Body of pancreas (tissue), 4 donors: Measurements from ENCODE around the gene RNF31. TPM values are rescaled to one million over a fixed set of nuclear protein-coding genes. Genes with fewer than 3 reads are reported as not detected.

Source experiments
- ATAC-seq: fragments of 150-250 bp; one replicate; pipeline ENCODE4 v1.9.1; 2016
- DNase-seq, 4 donors: peaks; one replicate each; pipeline ENCODE4 v3.0.0-alpha.2; 2019
- H3K27ac ChIP-seq, 4 donors: fragments of 200-600 bp; sonication (generic); 1 replicate in 3 of 4; 2 replicates in 1 of 4; pipeline versions ENCODE4 v1.5.1 to v1.6.1; 2016 to 2019; ENCODE audit warnings: mild to moderate bottlenecking in 1 of 4, mixed read lengths in 1 of 4, moderate library complexity in 1 of 4
- H3K27me3 ChIP-seq, 2 donors: fragments of 200-600 bp; sonication (generic); one replicate each; pipeline ENCODE4 v1.6.0; 2016; ENCODE audit warnings: mild to moderate bottlenecking in 1 of 2
- H3K36me3 ChIP-seq, 2 donors: fragments of 200-600 bp; sonication (generic); replicated peaks in 1 of 2; 2 replicates each; pipeline ENCODE4 v1.5.1; 2016; ENCODE audit warnings: low read depth in 2 of 2; ENCODE audit not compliant: insufficient read depth in 1 of 2
- H3K4me1 ChIP-seq: fragments of 200-600 bp; sonication (generic); one replicate; pipeline ENCODE4 v1.6.0; 2016
- H3K4me3 ChIP-seq, 2 donors: fragments of 200-600 bp; sonication (generic); 1 replicate in 1 of 2; 2 replicates in 1 of 2; pipeline ENCODE4 v1.5.1; 2016 to 2019
- H3K9me3 ChIP-seq, 3 donors: fragments of 200-600 bp; sonication (generic); 1 replicate in 2 of 3; 2 replicates in 1 of 3; pipeline ENCODE4 v1.5.1; 2016
- CTCF ChIP-seq, 7 experiments: fragments of 450-650 bp in 4 of 7; fragments of 200-600 bp in 3 of 7; sonication (generic) in 3 of 7; IDR thresholded peaks; one replicate each; pipeline ENCODE4 v1.5.1; 2016 to 2019; ENCODE audit warnings: antibody characterized with exemption in 7 of 7
- POLR2A ChIP-seq, 3 donors: fragments of 450-650 bp; IDR thresholded peaks; one replicate each; pipeline ENCODE4 v1.6.1; 2016; ENCODE audit warnings: antibody characterized with exemption in 3 of 3, mild to moderate bottlenecking in 2 of 3
- WGBS, 2 donors: methylation state at CpG; one replicate each; pipeline ENCODE4 v1.1.5; 2017; 5-methylcytosine and 5-hydroxymethylcytosine counted together
- intact Hi-C: fragments of 100-400 bp; cut with DNase I; formaldehyde crosslinking; loops from one replicate; pipeline ENCODE4 v1.15.1; 2023
- total RNA-seq, 2 donors: library from RNA; depleted of rRNA; stranded (reverse); fragments of >200 nt; gene quantifications; one replicate each; pipeline ENCODE4 v1.1.0, GENCODE V29; 2016

The RNF31 gene
- total RNA-seq, 2 donors from 2014 or later, result 38.1 to 83.1 TPM

- intact Hi-C loops, result no loop called here
- Histone ChIP-seq H3K27me3 (no peaks in the 10 kb centered on the region), H3K9me3 (no peaks in the 10 kb centered on the region), H3K27ac (peak within 1 kb of the TSS; percentile 85 to 96 (median 92)), H3K4me3 (no peak within 1 kb of the TSS), H3K4me1 (peaks cover 35% of the 10 kb centered on the region), H3K36me3 (no peaks in the 10 kb centered on the region)
- DNase-seq, result no peak
- TF ChIP-seq POLR2A (IDR thresholded peaks at IDR 0.05) (no peak), CTCF (IDR thresholded peaks at IDR 0.05) (no peak)
- no peak for ATAC-seq
- WGBS, 2 donors, result 59 to 92% methylated on average over 5 of the region's 5 CpGs
Measured at GRCh38 chr14:24130380-24130716, 16.9 kb upstream of the RNF31 start, which contains the start of gene FITM1. Gene FITM1, plus strand, starts transcription at chr14:24130659. Its CDS starts 905 bp downstream, at chr14:24131564.

GRCh38 chr14:24130717-24131548, 16.4 kb upstream of the RNF31 start:
- Histone ChIP-seq H3K36me3 (no peaks in the 10 kb centered on the region), H3K27me3 (no peaks in the 10 kb centered on the region), H3K27ac (peak overlapping the region; percentile 85 to 96 (median 92)), H3K9me3 (no peaks in the 10 kb centered on the region), H3K4me3 (no peak overlapping the region), H3K4me1 (peaks cover 37% of the 10 kb centered on the region)
- intact Hi-C loops, result no loop called here
- DNase-seq, result peak; percentile 78 to 93 (median 90)
- peak; percentile 57 for ATAC-seq
- TF ChIP-seq POLR2A (IDR thresholded peaks at IDR 0.05) (peak in 2 of 3 donors; percentile 40 to 59), CTCF (IDR thresholded peaks at IDR 0.05) (no peak)
- WGBS, 2 donors, result 6 to 25% methylated on average over 5 to 7 of the region's 7 CpGs

- Histone ChIP-seq H3K27ac (peak overlapping the region; percentile 85 to 96 (median 92)), H3K4me1 (peaks cover 39% of the 10 kb centered on the region), H3K36me3 (no peaks in the 10 kb centered on the region), H3K27me3 (no peaks in the 10 kb centered on the region), H3K9me3 (no peaks in the 10 kb centered on the region), H3K4me3 (no peak overlapping the region)
- no peak for ATAC-seq
- TF ChIP-seq POLR2A (IDR thresholded peaks at IDR 0.05) (no peak), CTCF (IDR thresholded peaks at IDR 0.05) (no peak)
- intact Hi-C loops, result no loop called here
- no peak for DNase-seq
- 45 to 53% methylated on average over 8 to 12 of the region's 15 CpGs for WGBS, 2 donors
Measured at GRCh38 chr14:24131549-24131966, 15.7 kb upstream of the RNF31 start.

GRCh38 chr14:24132061-24132685, 15.1 kb upstream of the RNF31 start:
- TF ChIP-seq POLR2A (IDR thresholded peaks at IDR 0.05) (peak; percentile 53 to 61 (median 58)), CTCF (IDR thresholded peaks at IDR 0.05) (no peak)
- Histone ChIP-seq H3K9me3 (no peaks in the 10 kb centered on the region), H3K4me3 (no peak overlapping the region), H3K36me3 (no peaks in the 10 kb centered on the region), H3K27me3 (no peaks in the 10 kb centered on the region), H3K27ac (peak overlapping the region; percentile 85 to 96 (median 92)), H3K4me1 (peaks cover 46% of the 10 kb centered on the region)
- ATAC-seq (peak; percentile 18), DNase-seq (peak; percentile 76 to 90 (median 85))
- intact Hi-C loops, result no loop called here
- WGBS, 2 donors, result 27 to 49% methylated on average over 13 to 24 of the region's 24 CpGs
